H1 (cell line): Measurements from ENCODE around the gene LINC01488.

ENCODE experiments used
- CHD1 ChIP-seq: IDR thresholded peaks from 2 replicates; pipeline ENCODE4 v1.6.1; 2012; ENCODE audit warnings: low read depth, low read length, improper control_type of control experiment
- RFX5 ChIP-seq: IDR thresholded peaks from 2 replicates; pipeline ENCODE4 v1.6.1; 2011; ENCODE audit warnings: low read depth, low read length, improper control_type of control experiment, borderline replicate concordance
- SIN3A ChIP-seq, 2 experiments: IDR thresholded peaks in 1 of 2; conservative IDR thresholded peaks in 1 of 2; 2 replicates each; pipeline ENCODE4 v1.6.1; 2011 to 2012; ENCODE audit warnings: low read length in 2 of 2, improper control_type of control experiment in 1 of 2, low read depth in 1 of 2, mild to moderate bottlenecking in 1 of 2

DNA sequence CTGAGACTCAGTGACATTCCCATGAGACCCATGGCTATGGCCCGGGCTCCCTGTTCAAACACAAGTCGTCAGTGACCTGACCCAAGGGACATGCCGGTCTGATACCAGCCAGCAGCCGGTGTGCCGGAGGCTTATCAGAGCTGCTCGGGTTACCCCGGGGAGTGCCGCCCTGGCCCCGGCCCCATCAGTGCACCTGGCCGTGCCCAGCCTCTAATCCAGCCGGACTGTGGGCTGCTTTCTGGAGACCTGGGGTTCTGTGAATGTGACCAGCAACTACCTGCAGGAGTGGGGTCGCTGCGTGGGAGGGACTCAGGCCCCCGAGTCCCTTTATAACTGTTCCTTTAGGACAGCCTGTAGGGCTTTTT, 52.7 kb downstream of the LINC01488 start:
- TF ChIP-seq SIN3A (conservative IDR thresholded peaks at IDR 0.05 in 1 of 2, IDR thresholded peaks at IDR 0.05 in 1 of 2; ENCODE audit: low read depth in 1 of 2, low read length in 2 of 2), result no peak
- no peak for TF ChIP-seq CHD1
- TF ChIP-seq RFX5, result no peak
